IMR-90 (cell line): ENCODE measurements around the gene TUBGCP2. TPM values are rescaled to one million over a fixed set of nuclear protein-coding genes. Genes with fewer than 3 reads are reported as not detected.

Experiments used
- ATAC-seq: fragments of 200-7000 bp; cut with Tn5 transposase; 2 replicates; pipeline ENCODE4 v1.9.1; 2020; ENCODE audit warnings: low read depth, mild to moderate bottlenecking, moderate library complexity
- BruUV-seq: library from RNA; stranded (reverse); fragments of 400-500 nt; replicated peaks from 2 replicates; lab custom pipeline; 2021; lab: Mats Ljungman, UMichigan
- CTCF ChIA-PET: fragments of 300-600 bp; formaldehyde crosslinking; extraction: SDS; loops from one replicate; lab custom pipeline; 2021; ENCODE audit warnings: antibody characterized with exemption; lab: Yijun Ruan, JAX
- POLR2A ChIA-PET: fragments of 300-600 bp; sonication (Branson Sonifier 250); formaldehyde crosslinking; loops from one replicate; lab custom pipeline; 2022; ENCODE audit warnings: antibody characterized with exemption; ENCODE audit not compliant: unreplicated experiment; lab: Charles Lee
- DNase-seq: peaks from one replicate; pipeline ENCODE4 v3.0.0; 2013
- H2AFZ ChIP-seq: replicated peaks from 2 replicates; pipeline ENCODE3; 2013; ENCODE audit warnings: low read length, mild to moderate bottlenecking; ENCODE audit not compliant: poor library complexity
- H2AK5ac ChIP-seq: 2 replicates; pipeline ENCODE4 v1.6.1; 2013; ENCODE audit warnings: low read depth, low read length, inconsistent platforms
- H2AK9ac ChIP-seq: replicated peaks from 2 replicates; pipeline ENCODE3; 2013; ENCODE audit warnings: mild to moderate bottlenecking, low read depth, low read length, moderate library complexity; ENCODE audit not compliant: poor library complexity
- H2BK120ac ChIP-seq: 2 replicates; pipeline ENCODE4 v1.6.1; 2013; ENCODE audit warnings: low read depth, low read length, inconsistent platforms
- H2BK15ac ChIP-seq: 3 replicates; pipeline ENCODE4 v1.6.1; 2013; ENCODE audit warnings: low read depth, low read length, inconsistent platforms
- H2BK20ac ChIP-seq: 2 replicates; pipeline ENCODE4 v1.6.1; 2013; ENCODE audit warnings: low read depth, mild to moderate bottlenecking, inconsistent platforms, low read length, moderate library complexity
- H2BK5ac ChIP-seq: 2 replicates; pipeline ENCODE4 v1.6.1; 2013; ENCODE audit warnings: mild to moderate bottlenecking, low read depth, low read length, inconsistent platforms; ENCODE audit not compliant: poor library complexity, severe bottlenecking
- H3K14ac ChIP-seq: replicated peaks from 2 replicates; pipeline ENCODE4 v1.6.1; 2013; ENCODE audit warnings: low read depth, low read length, inconsistent platforms
- H3K18ac ChIP-seq: 2 replicates; pipeline ENCODE4 v1.6.1; 2013; ENCODE audit warnings: low read depth, low read length, control low read depth
- H3K23ac ChIP-seq: 2 replicates; pipeline ENCODE4 v1.6.1; 2013; ENCODE audit warnings: low read depth, low read length, inconsistent platforms
- H3K27ac ChIP-seq: 2 replicates; pipeline ENCODE4 v1.5.1; 2013; ENCODE audit warnings: mild to moderate bottlenecking, control low read depth, low read length; ENCODE audit not compliant: insufficient read depth
- H3K27me3 ChIP-seq: 2 replicates; pipeline ENCODE4 v1.6.1; 2013; ENCODE audit warnings: low read length; ENCODE audit not compliant: control insufficient read depth, insufficient read depth
- H3K36me3 ChIP-seq: 2 replicates; pipeline ENCODE4 v1.6.1; 2013; ENCODE audit warnings: low read length, mixed read lengths; ENCODE audit not compliant: control insufficient read depth, insufficient read depth
- H3K4ac ChIP-seq: 2 replicates; pipeline ENCODE4 v1.6.1; 2013; ENCODE audit warnings: low read depth, low read length, inconsistent platforms
- H3K4me1 ChIP-seq: 2 replicates; pipeline ENCODE4 v1.6.1; 2013; ENCODE audit warnings: low read length, mixed read lengths; ENCODE audit not compliant: control insufficient read depth, insufficient read depth
- H3K4me2 ChIP-seq: 2 replicates; pipeline ENCODE4 v1.6.1; 2013; ENCODE audit warnings: low read depth, mild to moderate bottlenecking, control low read depth, low read length, moderate library complexity
- H3K4me3 ChIP-seq: 2 replicates; pipeline ENCODE4 v1.5.1; 2013; ENCODE audit warnings: low read depth, mild to moderate bottlenecking, control low read depth, low read length, moderate library complexity; ENCODE audit not compliant: insufficient read depth
- H3K56ac ChIP-seq: 2 replicates; pipeline ENCODE4 v1.6.1; 2013; ENCODE audit warnings: low read length, inconsistent platforms; ENCODE audit not compliant: insufficient read depth; ENCODE audit errors: extremely low read depth
- H3K79me1 ChIP-seq, 2 experiments: 2 replicates each; pipeline ENCODE4 v1.6.1; 2013; ENCODE audit warnings: low read length in 2 of 2, inconsistent platforms in 1 of 2, low read depth in 1 of 2
- H3K9ac ChIP-seq: 2 replicates; pipeline ENCODE4 v1.6.1; 2013; ENCODE audit warnings: low read depth, low read length, control low read depth
- H3K9me1 ChIP-seq: 2 replicates; pipeline ENCODE4 v1.6.1; 2013; ENCODE audit warnings: low read length, inconsistent platforms; ENCODE audit not compliant: insufficient read depth
- H3K9me3 ChIP-seq: 2 replicates; pipeline ENCODE4 v1.6.1; 2013; ENCODE audit warnings: low read length; ENCODE audit not compliant: control insufficient read depth, insufficient read depth
- H4K20me1 ChIP-seq: 2 replicates; pipeline ENCODE4 v1.6.1; 2013; ENCODE audit warnings: low read length, inconsistent platforms; ENCODE audit not compliant: insufficient read depth
- H4K5ac ChIP-seq: 2 replicates; pipeline ENCODE4 v1.6.1; 2013; ENCODE audit warnings: mild to moderate bottlenecking, low read depth, low read length, control low read depth
- H4K8ac ChIP-seq, 2 experiments: 2 replicates each; pipeline ENCODE4 v1.6.1; 2013; ENCODE audit warnings: low read depth in 2 of 2, low read length in 2 of 2, control low read depth in 1 of 2, inconsistent platforms in 1 of 2
- H4K91ac ChIP-seq: 2 replicates; pipeline ENCODE4 v1.6.1; 2013; ENCODE audit warnings: low read depth, low read length, inconsistent platforms; ENCODE audit not compliant: insufficient read depth
- CHD1 ChIP-seq: IDR thresholded peaks from 2 replicates; pipeline ENCODE4 v1.6.1; 2012; ENCODE audit warnings: low read depth, low read length, improper control_type of control experiment
- FOS ChIP-seq: fragments of 150-350 bp; IDR thresholded peaks from 2 replicates; pipeline ENCODE4 v1.6.1; 2016; ENCODE audit warnings: low read depth, low read length
- MAFK ChIP-seq: IDR thresholded peaks from 2 replicates; pipeline ENCODE4 v1.6.1; 2012; ENCODE audit warnings: low read depth, low read length, improper control_type of control experiment
- MAZ ChIP-seq: IDR thresholded peaks from 2 replicates; pipeline ENCODE4 v1.6.1; 2012; ENCODE audit warnings: low read depth, mild to moderate bottlenecking, low read length, improper control_type of control experiment, moderate library complexity, borderline replicate concordance
- MXI1 ChIP-seq: IDR thresholded peaks from 2 replicates; pipeline ENCODE4 v1.6.1; 2012; ENCODE audit warnings: low read depth, mild to moderate bottlenecking, low read length, moderate library complexity, borderline replicate concordance
- NFE2L2 ChIP-seq: fragments of 150-350 bp; IDR thresholded peaks from 2 replicates; pipeline ENCODE4 v1.6.1; 2016; ENCODE audit warnings: low read depth, mild to moderate bottlenecking, low read length
- SMC3 ChIP-seq: fragments of 150-350 bp; IDR thresholded peaks from 2 replicates; pipeline ENCODE4 v1.6.1; 2016; ENCODE audit warnings: low read depth, mild to moderate bottlenecking, antibody characterized with exemption, low read length, moderate library complexity
- WGBS, 2 experiments: methylation state at CpG; one replicate each; pipeline versions ENCODE4 v1.1.5 to v1.1.7; 2013; ENCODE audit warnings: missing lambda C conversion rate in 2 of 2; ENCODE audit not compliant: insufficient read length in 1 of 2; ENCODE audit errors: extremely low coverage in 2 of 2; 5-methylcytosine and 5-hydroxymethylcytosine counted together
- dilution Hi-C: fragments of 300-500 bp; cut with HindIII; formaldehyde crosslinking; loops from one replicate; pipeline ENCODE4 v1.14.3; 2018; ENCODE audit warnings: low sequenced_read_pairs; ENCODE audit not compliant: unreplicated experiment
- in situ Hi-C: fragments of 300-500 bp; cut with MboI; formaldehyde crosslinking; loops from 3 replicates; pipeline ENCODE4 v1.14.3; 2019; ENCODE audit warnings: low sequenced_read_pairs, inconsistent platforms, mixed read lengths
- intact Hi-C: fragments of 100-400 bp; cut with micrococcal nuclease; formaldehyde crosslinking; loops from 2 replicates; pipeline ENCODE4 v1.10.0; 2022
- polyA plus RNA-seq, 3 experiments: library from polyadenylated mRNA; depleted of rRNA; stranded (reverse); fragments of >200 nt; gene quantifications; 2 replicates each; pipeline ENCODE4 v1.2.3, GENCODE V29; 2012; ENCODE audit warnings: low replicate concordance in 1 of 3
- total RNA-seq: library from RNA; depleted of rRNA; stranded (reverse); fragments of >200 nt; gene quantifications from 2 replicates; pipeline ENCODE4 v1.2.3, GENCODE V29; 2012

TUBGCP2 gene
- total and polyA plus RNA-seq, 2 of the 4 experiments (the other 2 are of a cell fraction), result 48.1 to 72.6 TPM

DNA sequence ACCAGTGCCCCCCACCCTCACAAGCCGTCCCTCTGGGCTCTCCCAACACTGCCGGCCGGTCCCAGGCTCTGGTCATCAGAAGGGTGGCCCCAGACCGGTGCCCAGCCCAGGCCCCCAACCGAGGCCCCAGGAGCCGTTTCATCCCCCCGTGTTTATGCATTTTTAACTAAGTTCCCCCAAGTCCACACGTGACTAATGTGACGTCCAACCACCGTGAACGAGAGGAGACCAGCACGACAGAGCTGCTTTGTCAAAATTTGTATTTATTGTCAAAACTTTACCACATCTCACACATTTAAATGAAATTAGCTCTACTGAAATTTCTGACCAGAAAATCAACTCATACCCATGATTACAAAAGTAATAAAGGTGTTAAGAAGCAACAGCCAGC, 62.4 kb downstream of the TUBGCP2 start:
- H2AFZ ChIP-seq, result no peak overlapping the region
- H3K36me3 ChIP-seq, result no peaks in the 10 kb centered on the region
- H3K27ac ChIP-seq, result no peak overlapping the region
- no peak overlapping the region for H3K4me2 ChIP-seq
- H2BK15ac ChIP-seq, result no peak overlapping the region
- no peak overlapping the region for H4K91ac ChIP-seq
- H2BK5ac ChIP-seq, result no peak overlapping the region
- H4K20me1 ChIP-seq, result no peaks in the 10 kb centered on the region; the same call in 1 of the 2 replicates
- POLR2A ChIA-PET, result no interaction called here
- no peak overlapping the region for H2BK20ac ChIP-seq
- no peak overlapping the region for H4K5ac ChIP-seq
- dilution Hi-C loops, result no loop called here
- peaks cover 26% of the 10 kb centered on the region for H3K27me3 ChIP-seq
- no TSS peak for BruUV-seq
- peaks cover 4% of the 10 kb centered on the region for H3K9me1 ChIP-seq
- DNase-seq (no peak), ATAC-seq (no peak)
- TF ChIP-seq MAZ (no peak), MXI1 (no peak), MAFK (no peak), FOS (no peak), NFE2L2 (no peak), CHD1 (no peak), SMC3 (no peak)
- H3K14ac ChIP-seq, result no peak overlapping the region
- 52% methylated on average over 5 of the region's 12 CpGs; no CpG with 5 or more reads in 1 of the 2 experiments for WGBS, 2 experiments
- H3K9ac ChIP-seq, result no peak overlapping the region
- H2BK120ac ChIP-seq, result no peak overlapping the region
- no peaks in the 10 kb centered on the region for H3K4me1 ChIP-seq
- H3K23ac ChIP-seq, result no peak overlapping the region
- no peak overlapping the region for H3K4ac ChIP-seq
- H3K4me3 ChIP-seq, result no peak overlapping the region
- intact Hi-C loops, result no loop called here
- H3K56ac ChIP-seq, result no peak overlapping the region
- in situ Hi-C loops, result no loop called here
- CTCF ChIA-PET, result no interaction called here
- H4K8ac ChIP-seq, result no peak overlapping the region
- no peak overlapping the region for H3K18ac ChIP-seq
- no peak overlapping the region for H2AK5ac ChIP-seq
- peak overlapping the region; percentile 61 for H2AK9ac ChIP-seq
- no peaks in the 10 kb centered on the region for H3K79me1 ChIP-seq
- H3K9me3 ChIP-seq, result no peaks in the 10 kb centered on the region
